ENCODE data around the gene PLCD4. TPM values are rescaled to one million over a fixed set of nuclear protein-coding genes. Genes with fewer than 3 reads are reported as not detected.

PLCD4 gene
- total and polyA plus RNA-seq, 12 donors = 0.23 to 2.3 (median 0.94) TPM

GRCh38 chr2:218569661-218570500 lies 37.8 kb upstream of the PLCD4 start:
- H3K27me3 ChIP-seq = no peaks in the 10 kb centered on the region
- ATAC-seq (peak in 2 of 8 donors; percentile 18 to 30), DNase-seq (no peak)
- intact Hi-C loops (cut with DNase I) = loop anchor here in 6 of 10 donors (2.0 to 10.0 kb wide), 6 partner anchors 75 to 275 kb away; partner anchors contain the start of genes BCS1L (in 5 of the 6), ZNF142 (in 5 of the 6), CTDSP1 (in 1 of the 6) and TMBIM1 (in 1 of the 6)
- peaks cover 8 to 59% (median 52%) of the 10 kb centered on the region in 9 donors for H3K4me1 ChIP-seq
- H3K4me3 ChIP-seq = peak overlapping the region; percentile 61 to 96 (median 84)
- peak overlapping the region; percentile 68 to 97 (median 94) for H3K27ac ChIP-seq
- H3K9me3 ChIP-seq = no peaks in the 10 kb centered on the region
- TF ChIP-seq, protein P1, sequence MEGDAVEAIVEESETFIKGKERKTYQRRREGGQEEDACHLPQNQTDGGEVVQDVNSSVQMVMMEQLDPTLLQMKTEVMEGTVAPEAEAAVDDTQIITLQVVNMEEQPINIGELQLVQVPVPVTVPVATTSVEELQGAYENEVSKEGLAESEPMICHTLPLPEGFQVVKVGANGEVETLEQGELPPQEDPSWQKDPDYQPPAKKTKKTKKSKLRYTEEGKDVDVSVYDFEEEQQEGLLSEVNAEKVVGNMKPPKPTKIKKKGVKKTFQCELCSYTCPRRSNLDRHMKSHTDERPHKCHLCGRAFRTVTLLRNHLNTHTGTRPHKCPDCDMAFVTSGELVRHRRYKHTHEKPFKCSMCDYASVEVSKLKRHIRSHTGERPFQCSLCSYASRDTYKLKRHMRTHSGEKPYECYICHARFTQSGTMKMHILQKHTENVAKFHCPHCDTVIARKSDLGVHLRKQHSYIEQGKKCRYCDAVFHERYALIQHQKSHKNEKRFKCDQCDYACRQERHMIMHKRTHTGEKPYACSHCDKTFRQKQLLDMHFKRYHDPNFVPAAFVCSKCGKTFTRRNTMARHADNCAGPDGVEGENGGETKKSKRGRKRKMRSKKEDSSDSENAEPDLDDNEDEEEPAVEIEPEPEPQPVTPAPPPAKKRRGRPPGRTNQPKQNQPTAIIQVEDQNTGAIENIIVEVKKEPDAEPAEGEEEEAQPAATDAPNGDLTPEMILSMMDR (IDR thresholded peaks at IDR 0.05) = no peak
- 3 to 4% methylated on average over 10 of the region's 10 CpGs for WGBS, 2 donors
- H3K36me3 ChIP-seq = peaks cover 0 to 40% (median 0%) of the 10 kb centered on the region in 9 donors

GRCh38 chr2:218570850-218571249 lies 36.8 kb upstream of the PLCD4 start:
- WGBS, 2 donors = 11 to 13% methylated on average over 6 of the region's 6 CpGs
- Histone ChIP-seq H3K36me3 (peaks cover 0 to 40% (median 0%) of the 10 kb centered on the region in 9 donors), H3K9me3 (no peaks in the 10 kb centered on the region), H3K4me1 (peaks cover 8 to 67% (median 52%) of the 10 kb centered on the region in 9 donors), H3K27me3 (no peaks in the 10 kb centered on the region), H3K27ac (peak overlapping the region in 9 of 10 donors; percentile 26 to 97 (median 94)), H3K4me3 (peak overlapping the region in 7 of 10 donors; percentile 1 to 96 (median 82))
- TF ChIP-seq, protein P1 (IDR thresholded peaks at IDR 0.05) = no peak
- ATAC-seq (no peak), DNase-seq (no peak)
- intact Hi-C loops (cut with DNase I) = loop anchor here in 2 of 10 donors (2.0 to 5.0 kb wide), 2 partner anchors 86 to 164 kb away; partner anchors contain the start of genes BCS1L (in 2 of the 2) and ZNF142 (in 2 of the 2)

DNA sequence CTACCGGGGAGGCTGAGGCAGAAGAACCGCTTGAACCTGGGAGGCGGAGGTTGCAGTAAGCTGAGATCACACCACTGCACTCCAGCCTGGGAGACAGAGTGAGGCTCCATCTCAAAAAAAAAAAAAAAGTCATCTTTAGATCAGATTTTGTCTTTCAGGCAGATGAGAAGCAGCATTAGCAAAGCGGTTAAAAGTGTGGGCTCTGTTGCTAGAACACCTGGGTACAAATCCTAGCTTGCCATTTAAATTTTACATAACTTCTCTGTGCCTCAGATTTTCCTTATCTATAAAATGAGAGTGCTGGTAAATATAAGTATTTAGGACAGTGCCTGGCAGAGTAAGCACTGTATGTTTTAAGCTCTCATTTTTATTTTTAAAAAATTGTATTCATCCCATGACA lies 30.8 kb upstream of the PLCD4 start:
- no peak overlapping the region for H3K4me3 ChIP-seq
- no peaks in the 10 kb centered on the region for H3K9me3 ChIP-seq
- TF ChIP-seq, protein P1 (IDR thresholded peaks at IDR 0.05) = no peak
- H3K4me1 ChIP-seq = peaks cover 0 to 56% (median 33%) of the 10 kb centered on the region in 9 donors
- ATAC-seq (no peak), DNase-seq (no peak)
- H3K36me3 ChIP-seq = peaks cover 0 to 79% (median 1%) of the 10 kb centered on the region in 9 donors
- intact Hi-C loops (cut with DNase I) = no loop called here
- H3K27me3 ChIP-seq = no peaks in the 10 kb centered on the region
- 92 to 96% methylated on average over 4 of the region's 4 CpGs for WGBS, 2 donors
- peak overlapping the region in 7 of 10 donors; percentile 44 to 80 (median 72) for H3K27ac ChIP-seq

- 68 to 72% methylated on average over 3 of the region's 3 CpGs for WGBS, 2 donors
- intact Hi-C loops (cut with DNase I) = no loop called here
- H3K27ac ChIP-seq = peak overlapping the region; percentile 1 to 80 (median 61)
- H3K27me3 ChIP-seq = no peaks in the 10 kb centered on the region
- TF ChIP-seq, protein P1 (IDR thresholded peaks at IDR 0.05) = no peak
- peaks cover 0 to 79% (median 9%) of the 10 kb centered on the region in 9 donors for H3K36me3 ChIP-seq
- peaks cover 0 to 56% (median 27%) of the 10 kb centered on the region in 9 donors for H3K4me1 ChIP-seq
- no peak overlapping the region for H3K4me3 ChIP-seq
- no peaks in the 10 kb centered on the region for H3K9me3 ChIP-seq
- no peak for DNase-seq
- peak; percentile 16 to 89 (median 74) for ATAC-seq
These were observed 30.0 kb upstream of the PLCD4 start for GRCh38 chr2:218577482-218578220.
